ENCODE results near the gene TBC1D3B. TPM values are rescaled to one million over a fixed set of nuclear protein-coding genes. Genes with fewer than 3 reads are reported as not detected.
A peak's percentile ranks its signal among the peaks of the same experiment; 100 is the strongest.

TBC1D3B gene
- total and polyA plus RNA-seq, 10 of the 15 experiments (the other 5 are each of a cell fraction or from before 2014, with no cell fraction given) = 0.67 to 8.5 (median 1.7) TPM; not detected in 2

DNA sequence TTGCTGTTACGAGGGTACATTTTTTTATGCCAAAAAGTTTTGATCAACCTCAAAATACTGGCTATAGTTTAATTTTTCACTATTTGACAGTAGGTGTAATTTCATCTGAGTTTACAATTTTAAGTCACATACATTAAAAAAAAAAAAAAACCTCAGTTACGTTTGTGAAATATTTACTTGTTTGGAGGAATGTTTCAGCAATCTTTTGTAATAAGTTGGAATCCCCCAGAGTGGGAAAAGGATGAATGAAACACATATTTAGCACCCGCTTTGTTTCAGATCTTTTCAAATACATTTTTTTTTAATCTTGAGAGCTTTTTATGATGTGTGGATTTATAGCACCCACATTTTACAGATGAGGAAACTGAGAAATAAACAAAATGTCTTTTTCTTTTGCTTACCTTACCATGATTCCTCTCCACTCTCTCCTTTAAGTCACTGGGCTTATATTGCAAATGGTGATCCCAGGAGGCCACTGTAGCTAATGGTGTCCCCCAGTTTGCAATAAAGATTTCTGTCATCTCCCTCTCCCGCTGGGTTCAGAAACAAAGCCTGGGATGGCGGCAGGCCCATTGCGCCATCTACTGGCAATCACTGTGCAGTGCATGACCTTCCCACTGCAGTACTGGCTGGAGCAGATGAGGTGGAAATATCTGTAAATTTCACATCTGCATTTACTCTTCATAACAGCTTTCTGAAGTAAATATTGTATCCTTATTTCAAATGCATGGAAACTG, 27.7 kb downstream of the TBC1D3B start (continued):
- TF ChIP-seq TBL1XR1 (IDR thresholded peaks at IDR 0.05; ENCODE audit: low read depth, low read length) (peak; percentile 67; the same call in 1 of the 2 replicates), NR2C1 (IDR thresholded peaks at IDR 0.05) (no peak), DPF2 (IDR thresholded peaks at IDR 0.05) (no peak), CBFB (IDR thresholded peaks at IDR 0.05; ENCODE audit: low read depth) (no peak), TCF7 (IDR thresholded peaks at IDR 0.05; ENCODE audit: borderline replicate concordance) (no peak), CHD1 (IDR thresholded peaks at IDR 0.05; ENCODE audit: low read depth, low read length) (no peak), POU2F2 (IDR thresholded peaks at IDR 0.05; ENCODE audit: borderline replicate concordance, low read depth, low read length) (peak; percentile 73; the same call in 1 of the 3 replicates), MTA2 (IDR thresholded peaks at IDR 0.05; ENCODE audit: low read depth) (no peak), NFYA (IDR thresholded peaks at IDR 0.05; ENCODE audit: borderline replicate concordance, low read depth, low read length) (no peak), MXI1 (IDR thresholded peaks at IDR 0.05; ENCODE audit: low read depth, low read length) (no peak), NRF1 (conservative IDR thresholded peaks at IDR 0.05; ENCODE audit: low read depth, low read length) (no peak), MTA3 (IDR thresholded peaks at IDR 0.05; ENCODE audit: borderline replicate concordance, low read length) (no peak)
- TF ChIP-seq, protein P1, sequence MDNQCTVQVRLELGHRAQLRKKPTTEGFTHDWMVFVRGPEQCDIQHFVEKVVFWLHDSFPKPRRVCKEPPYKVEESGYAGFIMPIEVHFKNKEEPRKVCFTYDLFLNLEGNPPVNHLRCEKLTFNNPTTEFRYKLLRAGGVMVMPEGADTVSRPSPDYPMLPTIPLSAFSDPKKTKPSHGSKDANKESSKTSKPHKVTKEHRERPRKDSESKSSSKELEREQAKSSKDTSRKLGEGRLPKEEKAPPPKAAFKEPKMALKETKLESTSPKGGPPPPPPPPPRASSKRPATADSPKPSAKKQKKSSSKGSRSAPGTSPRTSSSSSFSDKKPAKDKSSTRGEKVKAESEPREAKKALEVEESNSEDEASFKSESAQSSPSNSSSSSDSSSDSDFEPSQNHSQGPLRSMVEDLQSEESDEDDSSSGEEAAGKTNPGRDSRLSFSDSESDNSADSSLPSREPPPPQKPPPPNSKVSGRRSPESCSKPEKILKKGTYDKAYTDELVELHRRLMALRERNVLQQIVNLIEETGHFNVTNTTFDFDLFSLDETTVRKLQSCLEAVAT (IDR thresholded peaks at IDR 0.05) = peak; percentile 53; the same call in 1 of the 2 replicates
- TF ChIP-seq, protein P2, sequence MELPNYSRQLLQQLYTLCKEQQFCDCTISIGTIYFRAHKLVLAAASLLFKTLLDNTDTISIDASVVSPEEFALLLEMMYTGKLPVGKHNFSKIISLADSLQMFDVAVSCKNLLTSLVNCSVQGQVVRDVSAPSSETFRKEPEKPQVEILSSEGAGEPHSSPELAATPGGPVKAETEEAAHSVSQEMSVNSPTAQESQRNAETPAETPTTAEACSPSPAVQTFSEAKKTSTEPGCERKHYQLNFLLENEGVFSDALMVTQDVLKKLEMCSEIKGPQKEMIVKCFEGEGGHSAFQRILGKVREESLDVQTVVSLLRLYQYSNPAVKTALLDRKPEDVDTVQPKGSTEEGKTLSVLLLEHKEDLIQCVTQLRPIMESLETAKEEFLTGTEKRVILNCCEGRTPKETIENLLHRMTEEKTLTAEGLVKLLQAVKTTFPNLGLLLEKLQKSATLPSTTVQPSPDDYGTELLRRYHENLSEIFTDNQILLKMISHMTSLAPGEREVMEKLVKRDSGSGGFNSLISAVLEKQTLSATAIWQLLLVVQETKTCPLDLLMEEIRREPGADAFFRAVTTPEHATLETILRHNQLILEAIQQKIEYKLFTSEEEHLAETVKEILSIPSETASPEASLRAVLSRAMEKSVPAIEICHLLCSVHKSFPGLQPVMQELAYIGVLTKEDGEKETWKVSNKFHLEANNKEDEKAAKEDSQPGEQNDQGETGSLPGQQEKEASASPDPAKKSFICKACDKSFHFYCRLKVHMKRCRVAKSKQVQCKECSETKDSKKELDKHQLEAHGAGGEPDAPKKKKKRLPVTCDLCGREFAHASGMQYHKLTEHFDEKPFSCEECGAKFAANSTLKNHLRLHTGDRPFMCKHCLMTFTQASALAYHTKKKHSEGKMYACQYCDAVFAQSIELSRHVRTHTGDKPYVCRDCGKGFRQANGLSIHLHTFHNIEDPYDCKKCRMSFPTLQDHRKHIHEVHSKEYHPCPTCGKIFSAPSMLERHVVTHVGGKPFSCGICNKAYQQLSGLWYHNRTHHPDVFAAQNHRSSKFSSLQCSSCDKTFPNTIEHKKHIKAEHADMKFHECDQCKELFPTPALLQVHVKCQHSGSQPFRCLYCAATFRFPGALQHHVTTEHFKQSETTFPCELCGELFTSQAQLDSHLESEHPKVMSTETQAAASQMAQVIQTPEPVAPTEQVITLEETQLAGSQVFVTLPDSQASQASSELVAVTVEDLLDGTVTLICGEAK (IDR thresholded peaks at IDR 0.05; ENCODE audit: borderline replicate concordance) = peak; percentile 64; the same call in 1 of the 2 replicates
- TF ChIP-seq, protein P3, sequence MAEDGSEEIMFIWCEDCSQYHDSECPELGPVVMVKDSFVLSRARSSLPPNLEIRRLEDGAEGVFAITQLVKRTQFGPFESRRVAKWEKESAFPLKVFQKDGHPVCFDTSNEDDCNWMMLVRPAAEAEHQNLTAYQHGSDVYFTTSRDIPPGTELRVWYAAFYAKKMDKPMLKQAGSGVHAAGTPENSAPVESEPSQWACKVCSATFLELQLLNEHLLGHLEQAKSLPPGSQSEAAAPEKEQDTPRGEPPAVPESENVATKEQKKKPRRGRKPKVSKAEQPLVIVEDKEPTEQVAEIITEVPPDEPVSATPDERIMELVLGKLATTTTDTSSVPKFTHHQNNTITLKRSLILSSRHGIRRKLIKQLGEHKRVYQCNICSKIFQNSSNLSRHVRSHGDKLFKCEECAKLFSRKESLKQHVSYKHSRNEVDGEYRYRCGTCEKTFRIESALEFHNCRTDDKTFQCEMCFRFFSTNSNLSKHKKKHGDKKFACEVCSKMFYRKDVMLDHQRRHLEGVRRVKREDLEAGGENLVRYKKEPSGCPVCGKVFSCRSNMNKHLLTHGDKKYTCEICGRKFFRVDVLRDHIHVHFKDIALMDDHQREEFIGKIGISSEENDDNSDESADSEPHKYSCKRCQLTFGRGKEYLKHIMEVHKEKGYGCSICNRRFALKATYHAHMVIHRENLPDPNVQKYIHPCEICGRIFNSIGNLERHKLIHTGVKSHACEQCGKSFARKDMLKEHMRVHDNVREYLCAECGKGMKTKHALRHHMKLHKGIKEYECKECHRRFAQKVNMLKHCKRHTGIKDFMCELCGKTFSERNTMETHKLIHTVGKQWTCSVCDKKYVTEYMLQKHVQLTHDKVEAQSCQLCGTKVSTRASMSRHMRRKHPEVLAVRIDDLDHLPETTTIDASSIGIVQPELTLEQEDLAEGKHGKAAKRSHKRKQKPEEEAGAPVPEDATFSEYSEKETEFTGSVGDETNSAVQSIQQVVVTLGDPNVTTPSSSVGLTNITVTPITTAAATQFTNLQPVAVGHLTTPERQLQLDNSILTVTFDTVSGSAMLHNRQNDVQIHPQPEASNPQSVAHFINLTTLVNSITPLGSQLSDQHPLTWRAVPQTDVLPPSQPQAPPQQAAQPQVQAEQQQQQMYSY (CRISPR knock-in tag; IDR thresholded peaks at IDR 0.05) = no peak
- TF ChIP-seq, protein P4, sequence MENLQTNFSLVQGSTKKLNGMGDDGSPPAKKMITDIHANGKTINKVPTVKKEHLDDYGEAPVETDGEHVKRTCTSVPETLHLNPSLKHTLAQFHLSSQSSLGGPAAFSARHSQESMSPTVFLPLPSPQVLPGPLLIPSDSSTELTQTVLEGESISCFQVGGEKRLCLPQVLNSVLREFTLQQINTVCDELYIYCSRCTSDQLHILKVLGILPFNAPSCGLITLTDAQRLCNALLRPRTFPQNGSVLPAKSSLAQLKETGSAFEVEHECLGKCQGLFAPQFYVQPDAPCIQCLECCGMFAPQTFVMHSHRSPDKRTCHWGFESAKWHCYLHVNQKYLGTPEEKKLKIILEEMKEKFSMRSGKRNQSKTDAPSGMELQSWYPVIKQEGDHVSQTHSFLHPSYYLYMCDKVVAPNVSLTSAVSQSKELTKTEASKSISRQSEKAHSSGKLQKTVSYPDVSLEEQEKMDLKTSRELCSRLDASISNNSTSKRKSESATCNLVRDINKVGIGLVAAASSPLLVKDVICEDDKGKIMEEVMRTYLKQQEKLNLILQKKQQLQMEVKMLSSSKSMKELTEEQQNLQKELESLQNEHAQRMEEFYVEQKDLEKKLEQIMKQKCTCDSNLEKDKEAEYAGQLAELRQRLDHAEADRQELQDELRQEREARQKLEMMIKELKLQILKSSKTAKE (IDR thresholded peaks at IDR 0.05; ENCODE audit: low read depth, poor library complexity, severe bottlenecking) = peak; percentile 61
